ACHN (cell line): ENCODE data around the gene LRFN2.
A peak's percentile ranks its signal among the peaks of the same experiment; 100 is the strongest.

Experiments used
- DNase-seq: peaks from one replicate; pipeline ENCODE4 v3.0.0-alpha.2; 2015
- in situ Hi-C: cut with HindIII; loops from 2 replicates; pipeline ENCODE4 v1.10.0; 2017; ENCODE audit warnings: low sequenced_read_pairs, low pct_ligation_motif_present, low pct_unique_long_range_greater_than_20kb

LRFN2 gene

GRCh38 chr6:40529040-40529439 lies 58.1 kb downstream of the LRFN2 start:
- in situ Hi-C loops = no loop called here
- DNase-seq = no peak

GRCh38 chr6:40528051-40528450 lies 59.1 kb downstream of the LRFN2 start:
- no peak for DNase-seq
- in situ Hi-C loops = no loop called here

GRCh38 chr6:40526036-40526435 lies 61.1 kb downstream of the LRFN2 start:
- in situ Hi-C loops = no loop called here
- no peak for DNase-seq

GRCh38 chr6:40524797-40525585 lies 62.2 kb downstream of the LRFN2 start:
- in situ Hi-C loops = no loop called here
- no peak for DNase-seq

GRCh38 chr6:40523505-40524172 lies 63.5 kb downstream of the LRFN2 start:
- in situ Hi-C loops = no loop called here
- no peak for DNase-seq

GRCh38 chr6:40521496-40521895 lies 65.7 kb downstream of the LRFN2 start:
- in situ Hi-C loops = no loop called here

GRCh38 chr6:40520678-40521077 lies 66.5 kb downstream of the LRFN2 start:
- DNase-seq = no peak
- in situ Hi-C loops = no loop called here

More at GRCh38 chr6:40521496-40521895, 65.7 kb downstream of the LRFN2 start:
- no peak for DNase-seq

GRCh38 chr6:40520084-40520483 lies 67.1 kb downstream of the LRFN2 start:
- in situ Hi-C loops = no loop called here
- DNase-seq = no peak

- in situ Hi-C loops = no loop called here
- no peak for DNase-seq
These were observed 69.5 kb downstream of the LRFN2 start for GRCh38 chr6:40517654-40518053.

GRCh38 chr6:40516429-40516828 lies 70.7 kb downstream of the LRFN2 start:
- no peak for DNase-seq
- in situ Hi-C loops = no loop called here

- DNase-seq = no peak
- in situ Hi-C loops = no loop called here
These were observed 74.8 kb downstream of the LRFN2 start for GRCh38 chr6:40512340-40512739.

GRCh38 chr6:40511884-40512283 lies 75.3 kb downstream of the LRFN2 start:
- DNase-seq = no peak
- in situ Hi-C loops = no loop called here

GRCh38 chr6:40510442-40510841 lies 76.7 kb downstream of the LRFN2 start:
- in situ Hi-C loops = no loop called here

GRCh38 chr6:40509716-40510260 lies 77.4 kb downstream of the LRFN2 start:
- in situ Hi-C loops = no loop called here
- no peak for DNase-seq

More at GRCh38 chr6:40510442-40510841, 76.7 kb downstream of the LRFN2 start:
- peak; percentile 35 for DNase-seq

GRCh38 chr6:40509086-40509485 lies 78.1 kb downstream of the LRFN2 start:
- in situ Hi-C loops = no loop called here
- peak; percentile 51 for DNase-seq

- in situ Hi-C loops = no loop called here
- peak; percentile 69 for DNase-seq
These were observed 80.2 kb downstream of the LRFN2 start for GRCh38 chr6:40506954-40507353.

- no peak for DNase-seq
- in situ Hi-C loops = no loop called here
These were observed 81.9 kb downstream of the LRFN2 start for GRCh38 chr6:40505191-40505810.

GRCh38 chr6:40504274-40504673 lies 82.9 kb downstream of the LRFN2 start:
- DNase-seq = no peak
- in situ Hi-C loops = no loop called here

GRCh38 chr6:40500227-40500626 lies 86.9 kb downstream of the LRFN2 start:
- in situ Hi-C loops = no loop called here
- DNase-seq = no peak
